Skeletal muscle tissue (tissue), 4 donors: ENCODE results near the gene NELL2. TPM values are rescaled to one million over a fixed set of nuclear protein-coding genes. Genes with fewer than 3 reads are reported as not detected.
A peak's percentile ranks its signal among the peaks of the same experiment; 100 is the strongest.

Experiments
- H3K27ac ChIP-seq: one replicate; pipeline ENCODE4 v1.7.0; 2013; ENCODE audit warnings: mild to moderate bottlenecking, low read depth, low read length, inconsistent platforms
- H3K27me3 ChIP-seq, 3 donors: one replicate each; pipeline ENCODE4 v1.7.0; 2013; ENCODE audit warnings: low read length in 3 of 3; ENCODE audit not compliant: control insufficient read depth in 3 of 3, insufficient read depth in 3 of 3
- H3K36me3 ChIP-seq, 3 donors: one replicate each; pipeline ENCODE4 v1.7.0; 2013; ENCODE audit warnings: low read length in 3 of 3; ENCODE audit not compliant: control insufficient read depth in 3 of 3, insufficient read depth in 3 of 3
- H3K4me1 ChIP-seq, 3 donors: one replicate each; pipeline ENCODE4 v1.7.0; 2013; ENCODE audit warnings: low read length in 3 of 3, mild to moderate bottlenecking in 3 of 3; ENCODE audit not compliant: control insufficient read depth in 3 of 3, insufficient read depth in 3 of 3
- H3K4me3 ChIP-seq, 3 donors: one replicate each; pipeline ENCODE4 v1.7.0; 2013; ENCODE audit warnings: low read length in 3 of 3
- H3K9ac ChIP-seq, 3 donors: one replicate each; pipeline ENCODE4 v1.7.0; 2013; ENCODE audit warnings: low read length in 3 of 3, mild to moderate bottlenecking in 3 of 3, moderate library complexity in 2 of 3, low read depth in 1 of 3
- H3K9me3 ChIP-seq, 3 donors: one replicate each; pipeline ENCODE4 v1.7.0; 2013; ENCODE audit warnings: low read length in 3 of 3; ENCODE audit not compliant: control insufficient read depth in 3 of 3
- total RNA-seq: library from RNA; depleted of rRNA; stranded (reverse); fragments of >200 nt; gene quantifications from one replicate; pipeline ENCODE4 v1.2.3, GENCODE V29; 2014
- donor health status: Osteomylitis.

Gene NELL2
- total RNA-seq, 1 donor from 2014 or later, result 1.0 TPM

GRCh38 chr12:44876544-44877410, 662 bp upstream of the NELL2 start:
- Histone ChIP-seq H3K27ac (no peak overlapping the region), H3K36me3 (no peaks in the 10 kb centered on the region), H3K4me1 (peaks cover 17 to 19% (median 18%) of the 10 kb centered on the region in 3 donors), H3K4me3 (peak overlapping the region; percentile 59 to 68 (median 63)), H3K9me3 (peaks cover 0 to 3% (median 2%) of the 10 kb centered on the region in 3 donors), H3K27me3 (peaks cover 20 to 27% (median 26%) of the 10 kb centered on the region in 3 donors), H3K9ac (peak overlapping the region in 1 of 3 donors; percentile 32)

- Histone ChIP-seq H3K9ac (peak overlapping the region in 1 of 3 donors; percentile 36), H3K27ac (no peak overlapping the region), H3K27me3 (peaks cover 21 to 30% (median 26%) of the 10 kb centered on the region in 3 donors), H3K4me1 (peaks cover 17 to 19% (median 18%) of the 10 kb centered on the region in 3 donors), H3K9me3 (peaks cover 0 to 2% (median 0%) of the 10 kb centered on the region in 3 donors), H3K4me3 (peak overlapping the region; percentile 50 to 65 (median 60)), H3K36me3 (no peaks in the 10 kb centered on the region)
These were observed 630 bp downstream of the NELL2 start for GRCh38 chr12:44875417-44875953.

- Histone ChIP-seq H3K36me3 (no peaks in the 10 kb centered on the region), H3K27ac (no peak overlapping the region), H3K9ac (peak overlapping the region in 1 of 3 donors; percentile 36), H3K27me3 (peaks cover 21 to 31% (median 26%) of the 10 kb centered on the region in 3 donors), H3K4me1 (peaks cover 17 to 19% (median 18%) of the 10 kb centered on the region in 3 donors), H3K4me3 (peak overlapping the region; percentile 50 to 65 (median 60)), H3K9me3 (peaks cover 0 to 4% (median 0%) of the 10 kb centered on the region in 3 donors)
These were observed 1.1 kb downstream of the NELL2 start for GRCh38 chr12:44874981-44875416.

- Histone ChIP-seq H3K27ac (no peak overlapping the region), H3K4me3 (no peak overlapping the region), H3K9me3 (peaks cover 0 to 8% (median 0%) of the 10 kb centered on the region in 3 donors), H3K27me3 (peaks cover 21 to 31% (median 26%) of the 10 kb centered on the region in 3 donors), H3K9ac (no peak overlapping the region), H3K4me1 (peaks cover 17 to 19% (median 18%) of the 10 kb centered on the region in 3 donors), H3K36me3 (no peaks in the 10 kb centered on the region)
These were observed 2.2 kb downstream of the NELL2 start for GRCh38 chr12:44873898-44874297.

GRCh38 chr12:44869503-44869902, 6.6 kb downstream of the NELL2 start:
- no peak overlapping the region for H3K9ac ChIP-seq
- H3K27me3 ChIP-seq, result peaks cover 7 to 16% (median 11%) of the 10 kb centered on the region in 3 donors
- no peak overlapping the region for H3K27ac ChIP-seq
- H3K4me3 ChIP-seq, result no peak overlapping the region
- peaks cover 0 to 6% (median under 1%) of the 10 kb centered on the region in 3 donors for H3K9me3 ChIP-seq
- H3K36me3 ChIP-seq, result no peaks in the 10 kb centered on the region
- no peaks in the 10 kb centered on the region for H3K4me1 ChIP-seq

GRCh38 chr12:44863867-44864266, 12.2 kb downstream of the NELL2 start:
- Histone ChIP-seq H3K36me3 (no peaks in the 10 kb centered on the region), H3K9me3 (peaks cover 0 to 2% (median 0%) of the 10 kb centered on the region in 3 donors), H3K4me3 (no peak overlapping the region), H3K4me1 (no peaks in the 10 kb centered on the region), H3K27me3 (no peaks in the 10 kb centered on the region), H3K27ac (no peak overlapping the region), H3K9ac (no peak overlapping the region)

GRCh38 chr12:44859998-44860689, 16.0 kb downstream of the NELL2 start:
- peaks cover 0 to 2% (median 0%) of the 10 kb centered on the region in 3 donors for H3K9me3 ChIP-seq
- no peaks in the 10 kb centered on the region for H3K36me3 ChIP-seq
- H3K4me1 ChIP-seq, result no peaks in the 10 kb centered on the region
- no peaks in the 10 kb centered on the region for H3K27me3 ChIP-seq
- no peak overlapping the region for H3K4me3 ChIP-seq
- no peak overlapping the region for H3K9ac ChIP-seq
- H3K27ac ChIP-seq, result no peak overlapping the region

- no peak overlapping the region for H3K27ac ChIP-seq
- H3K9me3 ChIP-seq, result no peaks in the 10 kb centered on the region
- no peaks in the 10 kb centered on the region for H3K4me1 ChIP-seq
- no peak overlapping the region for H3K9ac ChIP-seq
- no peaks in the 10 kb centered on the region for H3K27me3 ChIP-seq
- no peak overlapping the region for H3K4me3 ChIP-seq
- no peaks in the 10 kb centered on the region for H3K36me3 ChIP-seq
These were observed 17.8 kb downstream of the NELL2 start for GRCh38 chr12:44858226-44858855.

- Histone ChIP-seq H3K9ac (no peak overlapping the region), H3K27me3 (no peaks in the 10 kb centered on the region), H3K4me1 (no peaks in the 10 kb centered on the region), H3K36me3 (no peaks in the 10 kb centered on the region), H3K4me3 (no peak overlapping the region), H3K9me3 (no peaks in the 10 kb centered on the region), H3K27ac (no peak overlapping the region)
These were observed 23.6 kb downstream of the NELL2 start for GRCh38 chr12:44852483-44852882.
